HEK293T (cell line): ENCODE results near the gene ANKRD29.

Source experiments
- CTCF ChIA-PET: fragments of 350-600 bp; formaldehyde crosslinking; extraction: SDS; loops from one replicate; lab custom pipeline; 2021; ENCODE audit warnings: antibody characterized with exemption, inconsistent platforms; lab: Yijun Ruan, JAX
- POLR2A ChIA-PET: fragments of 350-600 bp; formaldehyde crosslinking; extraction: SDS; loops from one replicate; lab custom pipeline; 2020; ENCODE audit warnings: antibody characterized with exemption, inconsistent platforms; lab: Yijun Ruan, JAX
- DNase-seq: peaks from one replicate; pipeline ENCODE4 v3.0.0; 2012; ENCODE audit warnings: mixed read lengths; ENCODE audit errors: extremely low spot score
- ARNT ChIP-seq: fragments of 450-650 bp; IDR thresholded peaks from 2 replicates; pipeline ENCODE4 v1.6.1; 2017; ENCODE audit warnings: mild to moderate bottlenecking
- ELF4 ChIP-seq: fragments of 450-650 bp; IDR thresholded peaks from 2 replicates; pipeline ENCODE4 v1.6.1; 2017; ENCODE audit warnings: antibody characterized with exemption
- FOXK2 ChIP-seq: fragments of 450-650 bp; IDR thresholded peaks from 2 replicates; pipeline ENCODE4 v1.6.1; 2016; ENCODE audit warnings: mild to moderate bottlenecking
- FOXM1 ChIP-seq: fragments of 450-650 bp; IDR thresholded peaks from 2 replicates; pipeline ENCODE4 v1.6.1; 2017; ENCODE audit warnings: mild to moderate bottlenecking, borderline replicate concordance
- SP1 ChIP-seq: fragments of 450-650 bp; IDR thresholded peaks from 2 replicates; pipeline ENCODE4 v1.6.1; 2017
- SUZ12 ChIP-seq: fragments of 450-650 bp; IDR thresholded peaks from 2 replicates; pipeline ENCODE4 v1.6.1; 2016; ENCODE audit warnings: mild to moderate bottlenecking
- TARDBP ChIP-seq: fragments of 450-650 bp; IDR thresholded peaks from 2 replicates; pipeline ENCODE4 v1.6.1; 2016
- ZNF384 ChIP-seq: fragments of 450-650 bp; IDR thresholded peaks from 2 replicates; pipeline ENCODE4 v1.6.1; 2016

ANKRD29 gene

GRCh38 chr18:23551978-23552377 lies 110.7 kb downstream of the ANKRD29 start:
- no peak for TF ChIP-seq SP1
- TF ChIP-seq FOXK2: no peak
- TF ChIP-seq ARNT: no peak
- TF ChIP-seq TARDBP: no peak
- ChIA-PET CTCF (interaction anchor here (1.2 kb wide), 1 partner anchor 24 kb away, joined by 5 read pairs; no protein-coding TSS in a partner anchor), POLR2A (no interaction called here)
- DNase-seq: no peak

GRCh38 chr18:23550898-23551297 lies 111.8 kb downstream of the ANKRD29 start:
- no peak for TF ChIP-seq ELF4
- no peak for TF ChIP-seq ZNF384
- TF ChIP-seq SUZ12: no peak
- no peak for TF ChIP-seq FOXM1
- TF ChIP-seq ARNT: no peak
- ChIA-PET CTCF (interaction anchor here (1.2 kb wide), 1 partner anchor 23 kb away, joined by 5 read pairs; no protein-coding TSS in a partner anchor), POLR2A (no interaction called here)
- no peak for DNase-seq
